ENCODE measurements around the gene DIS3L2. TPM values are rescaled to one million over a fixed set of nuclear protein-coding genes. Genes with fewer than 3 reads are reported as not detected.

DIS3L2 gene
- total RNA-seq, 3 donors from 2014 or later (not counting 1 experiment from before 2014, with no cell fraction given), result 56.4 to 63.6 (median 59.4) TPM

DNA sequence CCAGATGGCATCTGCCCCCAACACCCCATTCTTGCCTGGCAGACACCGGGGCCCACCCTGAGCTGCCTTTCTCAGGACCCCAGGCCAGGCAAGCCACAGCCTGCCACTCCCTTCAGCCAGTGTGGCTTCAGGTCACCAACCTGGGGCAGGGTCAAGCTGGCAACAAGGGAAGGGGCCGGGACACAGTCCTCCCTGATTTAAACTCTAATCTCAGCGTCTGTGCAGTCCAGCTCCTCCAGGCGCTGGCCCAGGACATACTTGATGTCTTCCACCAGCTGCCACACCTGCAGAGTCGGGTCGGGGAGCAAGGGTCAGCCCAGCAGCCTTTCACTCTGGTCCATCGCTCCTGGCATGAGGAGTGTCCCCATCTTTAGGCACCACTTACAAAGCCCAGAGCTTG lies 388.0 kb downstream of the DIS3L2 start:
- 90% methylated on average over 7 of the region's 7 CpGs for WGBS (ENCODE audit: insufficient coverage)
- Mint-ChIP-seq H3K27me3 (ENCODE audit: low read depth in 2 of 2) (peaks cover 0 to 14% of the 10 kb centered on the region in 2 donors), H3K9me3 (no peaks in the 10 kb centered on the region)

DNA sequence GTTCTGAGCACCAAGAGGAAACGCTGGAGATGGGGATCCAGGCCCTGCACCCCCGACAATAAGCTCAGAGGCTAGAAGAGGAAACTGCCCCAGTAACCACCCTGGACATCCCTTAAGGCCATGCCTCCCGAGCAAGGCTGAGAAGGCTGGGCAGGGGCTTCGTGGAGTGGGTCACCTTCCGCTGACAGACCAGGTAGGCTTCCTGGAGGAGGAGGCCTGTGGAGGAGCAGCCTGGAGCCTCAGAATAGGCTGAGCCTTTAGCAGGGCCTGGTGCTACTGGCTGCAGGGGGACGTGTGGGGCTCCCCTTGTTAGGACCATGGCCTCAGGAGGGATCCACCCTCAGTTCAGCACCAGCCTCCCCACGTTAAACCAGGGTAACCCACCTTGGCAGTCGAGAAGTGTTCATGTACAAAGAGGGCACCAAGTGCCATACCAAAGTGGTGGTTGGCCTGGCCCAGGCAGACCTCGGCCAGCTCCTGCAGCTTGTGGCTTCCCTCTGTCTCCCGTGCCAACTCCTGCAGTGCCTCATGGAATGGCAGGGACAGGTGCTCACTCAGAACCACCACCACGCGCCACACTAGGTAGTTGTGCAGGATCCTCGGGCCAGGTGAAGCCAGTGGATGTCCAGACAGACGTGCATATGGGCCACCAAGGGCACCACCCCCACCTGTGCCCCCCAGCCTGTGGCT lies 388.6 kb downstream of the DIS3L2 start:
- H3K27me3 ChIP-seq (ENCODE audit: control insufficient read depth, insufficient read depth, low read length), result peaks cover 33% of the 10 kb centered on the region
- H3K27ac Mint-ChIP-seq, result no peak overlapping the region
- DNase-seq (no peak), ATAC-seq (no peak)
- intact Hi-C loops (cut with micrococcal nuclease), result no loop called here
- 82% methylated on average over 14 of the region's 14 CpGs for WGBS (ENCODE audit: insufficient coverage)
- no peaks in the 10 kb centered on the region for H3K4me1 Mint-ChIP-seq
- no peaks in the 10 kb centered on the region for H3K36me3 ChIP-seq (ENCODE audit: control insufficient read depth, insufficient read depth, low read length)
- no peak overlapping the region for H3K4me3 ChIP-seq (ENCODE audit: low read length)
- peaks cover 14% of the 10 kb centered on the region for H3K4me1 ChIP-seq (ENCODE audit: control insufficient read depth, insufficient read depth, low read length)
- H3K27ac ChIP-seq (ENCODE audit: low read length), result no peak overlapping the region
- H3K27me3 Mint-ChIP-seq (ENCODE audit: low read depth in 2 of 2), result peaks cover 5 to 14% of the 10 kb centered on the region in 2 donors
- no peaks in the 10 kb centered on the region for H3K9me3 ChIP-seq (ENCODE audit: control insufficient read depth, insufficient read depth, low read length)
- H3K9me3 Mint-ChIP-seq, result no peaks in the 10 kb centered on the region
- TF ChIP-seq, protein P1, sequence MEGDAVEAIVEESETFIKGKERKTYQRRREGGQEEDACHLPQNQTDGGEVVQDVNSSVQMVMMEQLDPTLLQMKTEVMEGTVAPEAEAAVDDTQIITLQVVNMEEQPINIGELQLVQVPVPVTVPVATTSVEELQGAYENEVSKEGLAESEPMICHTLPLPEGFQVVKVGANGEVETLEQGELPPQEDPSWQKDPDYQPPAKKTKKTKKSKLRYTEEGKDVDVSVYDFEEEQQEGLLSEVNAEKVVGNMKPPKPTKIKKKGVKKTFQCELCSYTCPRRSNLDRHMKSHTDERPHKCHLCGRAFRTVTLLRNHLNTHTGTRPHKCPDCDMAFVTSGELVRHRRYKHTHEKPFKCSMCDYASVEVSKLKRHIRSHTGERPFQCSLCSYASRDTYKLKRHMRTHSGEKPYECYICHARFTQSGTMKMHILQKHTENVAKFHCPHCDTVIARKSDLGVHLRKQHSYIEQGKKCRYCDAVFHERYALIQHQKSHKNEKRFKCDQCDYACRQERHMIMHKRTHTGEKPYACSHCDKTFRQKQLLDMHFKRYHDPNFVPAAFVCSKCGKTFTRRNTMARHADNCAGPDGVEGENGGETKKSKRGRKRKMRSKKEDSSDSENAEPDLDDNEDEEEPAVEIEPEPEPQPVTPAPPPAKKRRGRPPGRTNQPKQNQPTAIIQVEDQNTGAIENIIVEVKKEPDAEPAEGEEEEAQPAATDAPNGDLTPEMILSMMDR (IDR thresholded peaks at IDR 0.05), result no peak
- H3K36me3 Mint-ChIP-seq, result no peaks in the 10 kb centered on the region
- no peak overlapping the region for H3K4me3 Mint-ChIP-seq

More for the DNA sequence above, 388.0 kb downstream of the DIS3L2 start:
- Histone ChIP-seq H3K9me3 (ENCODE audit: control insufficient read depth, insufficient read depth, low read length) (no peaks in the 10 kb centered on the region), H3K4me1 (ENCODE audit: control insufficient read depth, insufficient read depth, low read length) (peaks cover 14% of the 10 kb centered on the region), H3K27ac (ENCODE audit: low read length) (no peak overlapping the region), H3K4me3 (ENCODE audit: low read length) (no peak overlapping the region), H3K27me3 (ENCODE audit: control insufficient read depth, insufficient read depth, low read length) (peaks cover 30% of the 10 kb centered on the region), H3K36me3 (ENCODE audit: control insufficient read depth, insufficient read depth, low read length) (no peaks in the 10 kb centered on the region)
- Mint-ChIP-seq H3K36me3 (no peaks in the 10 kb centered on the region), H3K27ac (no peak overlapping the region), H3K4me3 (no peak overlapping the region), H3K4me1 (no peaks in the 10 kb centered on the region)
- intact Hi-C loops (cut with micrococcal nuclease), result no loop called here
- DNase-seq, result no peak
- no peak for ATAC-seq
- TF ChIP-seq, protein P1 (IDR thresholded peaks at IDR 0.05), result no peak

DNA sequence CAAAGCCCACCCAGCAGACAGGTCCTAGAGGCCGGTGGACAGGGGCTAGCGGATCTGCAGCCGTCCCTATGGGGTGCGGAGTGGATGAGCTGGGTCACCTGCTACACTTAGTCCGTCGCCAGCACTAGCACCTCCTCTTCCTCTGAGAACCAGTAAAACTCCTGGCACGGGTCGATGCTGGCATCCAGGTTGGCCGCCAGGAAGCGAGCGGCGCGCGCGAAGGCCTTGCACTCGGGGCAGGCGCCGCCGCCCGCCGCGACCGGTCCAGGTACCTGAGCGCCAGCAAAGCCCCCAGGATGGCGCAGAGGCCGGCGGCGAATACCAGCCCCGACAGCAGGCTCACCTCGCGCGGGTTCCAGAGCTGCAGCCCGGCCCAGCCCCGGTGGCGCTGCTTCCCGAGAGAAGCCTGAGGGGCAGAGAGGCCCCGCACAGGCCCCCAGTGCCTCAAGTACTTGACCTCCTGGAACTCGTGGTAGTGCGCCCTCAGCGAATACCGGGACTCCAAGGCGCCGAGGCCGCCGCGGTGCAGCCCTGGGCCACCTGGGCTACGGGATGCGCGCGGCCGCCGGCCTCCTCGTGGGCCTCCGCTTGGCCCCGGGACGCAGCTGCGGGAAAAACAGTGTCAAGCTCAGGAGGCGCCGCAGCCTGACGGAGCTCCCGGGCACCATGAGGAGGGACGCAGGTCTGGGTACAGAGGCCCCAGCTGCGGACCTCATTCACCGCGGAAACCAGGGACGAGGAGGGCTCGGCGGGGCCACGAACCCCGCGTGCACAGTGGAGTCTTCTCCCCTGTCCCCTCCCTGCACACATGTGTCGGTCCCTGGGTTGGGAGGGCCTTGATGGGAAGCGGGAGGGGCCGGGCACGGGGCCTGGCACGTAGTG lies 389.5 kb downstream of the DIS3L2 start:
- DNase-seq (no peak), ATAC-seq (no peak)
- H3K9me3 ChIP-seq (ENCODE audit: control insufficient read depth, insufficient read depth, low read length), result no peaks in the 10 kb centered on the region
- H3K27ac Mint-ChIP-seq, result no peak overlapping the region
- no peaks in the 10 kb centered on the region for H3K36me3 Mint-ChIP-seq
- peaks cover 33% of the 10 kb centered on the region for H3K27me3 ChIP-seq (ENCODE audit: control insufficient read depth, insufficient read depth, low read length)
- H3K4me3 Mint-ChIP-seq, result no peak overlapping the region
- no peak overlapping the region for H3K27ac ChIP-seq (ENCODE audit: low read length)
- peaks cover 7 to 14% of the 10 kb centered on the region in 2 donors for H3K27me3 Mint-ChIP-seq (ENCODE audit: low read depth in 2 of 2)
- no peaks in the 10 kb centered on the region for H3K36me3 ChIP-seq (ENCODE audit: control insufficient read depth, insufficient read depth, low read length)
- TF ChIP-seq, protein P1 (IDR thresholded peaks at IDR 0.05), result no peak
- no peaks in the 10 kb centered on the region for H3K4me1 Mint-ChIP-seq
- peaks cover 14% of the 10 kb centered on the region for H3K4me1 ChIP-seq (ENCODE audit: control insufficient read depth, insufficient read depth, low read length)
- H3K4me3 ChIP-seq (ENCODE audit: low read length), result no peak overlapping the region
- H3K9me3 Mint-ChIP-seq, result no peaks in the 10 kb centered on the region
- WGBS (ENCODE audit: insufficient coverage), result 14% methylated on average over 75 of the region's 76 CpGs
- intact Hi-C loops (cut with micrococcal nuclease), result no loop called here
